Prostate gland (tissue), 2 donors: ENCODE measurements around the gene TNS3. TPM values are rescaled to one million over a fixed set of nuclear protein-coding genes. Genes with fewer than 3 reads are reported as not detected.
A peak's percentile ranks its signal among the peaks of the same experiment; 100 is the strongest.

Experiments used
- DNase-seq: peaks from one replicate; pipeline ENCODE4 v3.0.0-alpha.2; 2019; ENCODE audit warnings: low spot score
- H3K27ac ChIP-seq, 2 donors: fragments of 200-600 bp; sonication (generic); 2 replicates each; pipeline ENCODE4 v1.5.1; 2017 to 2019
- H3K27me3 ChIP-seq: fragments of 200-600 bp; sonication (generic); replicated peaks from 2 replicates; pipeline ENCODE4 v1.5.1; 2019; ENCODE audit not compliant: insufficient read depth
- H3K36me3 ChIP-seq, 2 donors: fragments of 200-600 bp; sonication (generic); 1 replicate in 1 of 2; 2 replicates in 1 of 2; pipeline versions ENCODE4 v1.5.1 to v1.8.1; 2017 to 2019
- H3K4me1 ChIP-seq: fragments of 200-600 bp; sonication (generic); replicated peaks from 2 replicates; pipeline ENCODE4 v1.5.1; 2019
- H3K4me3 ChIP-seq, 2 donors: fragments of 200-600 bp; sonication (generic); 2 replicates each; pipeline ENCODE4 v1.5.1; 2017 to 2019
- H3K9me3 ChIP-seq: fragments of 200-600 bp; sonication (generic); 2 replicates; pipeline ENCODE4 v1.5.1; 2017
- CTCF ChIP-seq, 4 experiments: fragments of 200-600 bp in 2 of 4; fragments of 450-650 bp in 2 of 4; sonication (generic) in 2 of 4; IDR thresholded peaks; 1 replicate in 3 of 4; 2 replicates in 1 of 4; pipeline ENCODE4 v1.5.1; 2016 to 2019; ENCODE audit warnings: antibody characterized with exemption in 4 of 4, mild to moderate bottlenecking in 2 of 4, moderate library complexity in 2 of 4
- POLR2A ChIP-seq: fragments of 450-650 bp; IDR thresholded peaks from one replicate; pipeline ENCODE4 v1.6.1; 2016; ENCODE audit warnings: antibody characterized with exemption, mild to moderate bottlenecking
- POLR2AphosphoS5 ChIP-seq: sonication (generic); formaldehyde crosslinking; IDR thresholded peaks from one replicate; pipeline ENCODE4 v1.6.1; 2017; ENCODE audit warnings: antibody characterized with exemption
- WGBS: methylation state at CpG from one replicate; pipeline ENCODE4 v1.1.5; 2018; 5-methylcytosine and 5-hydroxymethylcytosine counted together
- intact Hi-C: fragments of 100-400 bp; cut with DNase I; formaldehyde crosslinking; loops from one replicate; pipeline ENCODE4 v1.14.2; 2022
- total RNA-seq, 2 donors: library from RNA; depleted of rRNA; stranded (reverse); fragments of >200 nt; gene quantifications; one replicate each; pipeline ENCODE4 v1.1.0, GENCODE V29; 2016

The TNS3 gene
- total RNA-seq, 2 donors from 2014 or later, result 19.5 to 95.8 TPM

- H3K9me3 ChIP-seq, result no peaks in the 10 kb centered on the region
- H3K27me3 ChIP-seq, result no peaks in the 10 kb centered on the region
- no peaks in the 10 kb centered on the region for H3K36me3 ChIP-seq
- TF ChIP-seq POLR2AphosphoS5, result no peak
- no peak for TF ChIP-seq POLR2A
- TF ChIP-seq CTCF (IDR thresholded peaks at IDR 0.05), result no peak
- intact Hi-C loops, result loop anchor here (5.0 kb wide), 1 partner anchor 126 kb away; no protein-coding TSS in a partner anchor
- no peak overlapping the region for H3K4me3 ChIP-seq
- 93% methylated on average over 7 of the region's 7 CpGs for WGBS
- H3K27ac ChIP-seq, result no peak overlapping the region
- DNase-seq, result no peak
- no peaks in the 10 kb centered on the region for H3K4me1 ChIP-seq
These were observed 188.5 kb downstream of the TNS3 start for GRCh38 chr7:47393406-47393805.

- intact Hi-C loops, result loop anchor here (5.0 kb wide), 1 partner anchor 125 kb away; no protein-coding TSS in a partner anchor
- Histone ChIP-seq H3K36me3 (no peaks in the 10 kb centered on the region), H3K27me3 (no peaks in the 10 kb centered on the region), H3K4me1 (no peaks in the 10 kb centered on the region), H3K27ac (no peak overlapping the region), H3K4me3 (no peak overlapping the region), H3K9me3 (no peaks in the 10 kb centered on the region)
- TF ChIP-seq POLR2A (no peak), POLR2AphosphoS5 (no peak), CTCF (IDR thresholded peaks at IDR 0.05) (peak in 2 of 4 experiments; percentile 39)
- DNase-seq, result no peak
- 22% methylated on average over 17 of the region's 17 CpGs for WGBS
These were observed 189.6 kb downstream of the TNS3 start for GRCh38 chr7:47392241-47392759.

- H3K27me3 ChIP-seq, result no peaks in the 10 kb centered on the region
- H3K27ac ChIP-seq, result no peak overlapping the region
- no peak for DNase-seq
- TF ChIP-seq CTCF (IDR thresholded peaks at IDR 0.05) (no peak), POLR2AphosphoS5 (no peak), POLR2A (no peak)
- intact Hi-C loops, result loop anchor here (5.0 kb wide), 1 partner anchor 124 kb away; no protein-coding TSS in a partner anchor
- no peak overlapping the region for H3K4me3 ChIP-seq
- H3K4me1 ChIP-seq, result no peaks in the 10 kb centered on the region
- H3K36me3 ChIP-seq, result no peaks in the 10 kb centered on the region
- no peaks in the 10 kb centered on the region for H3K9me3 ChIP-seq
- WGBS, result 83% methylated on average over 11 of the region's 11 CpGs
These were observed 190.2 kb downstream of the TNS3 start for GRCh38 chr7:47391726-47392125.

- Histone ChIP-seq H3K36me3 (no peaks in the 10 kb centered on the region), H3K9me3 (no peaks in the 10 kb centered on the region), H3K27me3 (no peaks in the 10 kb centered on the region), H3K4me1 (no peaks in the 10 kb centered on the region), H3K27ac (no peak overlapping the region), H3K4me3 (no peak overlapping the region)
- intact Hi-C loops, result loop anchor here (5.0 kb wide), 1 partner anchor 124 kb away; no protein-coding TSS in a partner anchor
- no peak for TF ChIP-seq POLR2A
- no peak for TF ChIP-seq CTCF (IDR thresholded peaks at IDR 0.05)
- TF ChIP-seq POLR2AphosphoS5, result no peak
- WGBS, result 94% methylated on average over 8 of the region's 8 CpGs
- no peak for DNase-seq
These were observed 191.0 kb downstream of the TNS3 start for GRCh38 chr7:47390914-47391313.
